Parathyroid adenoma (tissue), 2 donors: ENCODE data around the gene PML.

Experiments
- H2AFZ ChIP-seq: fragments of 300-600 bp; sonication (generic); one replicate; pipeline ENCODE4 v1.7.0; 2017; ENCODE audit warnings: antibody characterized with exemption, mild to moderate bottlenecking
- H3K27ac ChIP-seq: fragments of 300-600 bp; sonication (generic); one replicate; pipeline ENCODE4 v1.7.0; 2017
- H3K27me3 ChIP-seq: fragments of 300-600 bp; sonication (generic); one replicate; pipeline ENCODE4 v1.7.0; 2017; ENCODE audit warnings: low read length; ENCODE audit not compliant: control insufficient read depth, insufficient read depth
- H3K36me3 ChIP-seq: fragments of 300-600 bp; sonication (generic); one replicate; pipeline ENCODE4 v1.7.0; 2017; ENCODE audit warnings: low read length; ENCODE audit not compliant: control insufficient read depth, insufficient read depth
- H3K4me1 ChIP-seq: fragments of 300-600 bp; sonication (generic); one replicate; pipeline ENCODE4 v1.7.0; 2017; ENCODE audit warnings: control low read depth
- H3K4me2 ChIP-seq: fragments of 300-600 bp; sonication (generic); one replicate; pipeline ENCODE4 v1.7.0; 2017; ENCODE audit warnings: low read length
- H3K4me3 ChIP-seq: fragments of 300-600 bp; sonication (generic); one replicate; pipeline ENCODE4 v1.7.0; 2017; ENCODE audit warnings: low read depth, low read length
- H3K79me2 ChIP-seq: fragments of 300-600 bp; sonication (generic); one replicate; pipeline ENCODE4 v1.7.0; 2017; ENCODE audit warnings: control low read depth
- H3K9ac ChIP-seq: fragments of 300-600 bp; sonication (generic); one replicate; pipeline ENCODE4 v1.7.0; 2017; ENCODE audit warnings: mild to moderate bottlenecking
- H3K9me3 ChIP-seq: fragments of 300-600 bp; sonication (generic); one replicate; pipeline ENCODE4 v1.7.0; 2017; ENCODE audit warnings: low read length; ENCODE audit not compliant: control insufficient read depth
- CTCF ChIP-seq: fragments of 300-600 bp; sonication (generic); IDR thresholded peaks from one replicate; pipeline ENCODE4 v1.7.0; 2017; ENCODE audit warnings: antibody characterized with exemption, mild to moderate bottlenecking
- donor health status: primary hyperparathyroidism.

Gene PML

GRCh38 chr15:73954188-73955145 lies 40.0 kb upstream of the PML start:
- H3K9ac ChIP-seq = no peak overlapping the region
- no peaks in the 10 kb centered on the region for H3K27me3 ChIP-seq
- no peak for TF ChIP-seq CTCF
- H3K4me3 ChIP-seq = no peak overlapping the region
- no peaks in the 10 kb centered on the region for H3K9me3 ChIP-seq
- no peaks in the 10 kb centered on the region for H3K4me1 ChIP-seq
- no peak overlapping the region for H3K27ac ChIP-seq
- no peaks in the 10 kb centered on the region for H3K36me3 ChIP-seq
- no peak overlapping the region for H2AFZ ChIP-seq
- H3K4me2 ChIP-seq = no peak overlapping the region
- no peaks in the 10 kb centered on the region for H3K79me2 ChIP-seq

GRCh38 chr15:73955326-73955725 lies 39.2 kb upstream of the PML start:
- Histone ChIP-seq H3K4me3 (no peak overlapping the region), H2AFZ (no peak overlapping the region), H3K4me1 (no peaks in the 10 kb centered on the region), H3K9ac (no peak overlapping the region), H3K79me2 (no peaks in the 10 kb centered on the region), H3K4me2 (no peak overlapping the region), H3K27me3 (no peaks in the 10 kb centered on the region), H3K9me3 (no peaks in the 10 kb centered on the region), H3K36me3 (no peaks in the 10 kb centered on the region), H3K27ac (no peak overlapping the region)
- no peak for TF ChIP-seq CTCF

DNA sequence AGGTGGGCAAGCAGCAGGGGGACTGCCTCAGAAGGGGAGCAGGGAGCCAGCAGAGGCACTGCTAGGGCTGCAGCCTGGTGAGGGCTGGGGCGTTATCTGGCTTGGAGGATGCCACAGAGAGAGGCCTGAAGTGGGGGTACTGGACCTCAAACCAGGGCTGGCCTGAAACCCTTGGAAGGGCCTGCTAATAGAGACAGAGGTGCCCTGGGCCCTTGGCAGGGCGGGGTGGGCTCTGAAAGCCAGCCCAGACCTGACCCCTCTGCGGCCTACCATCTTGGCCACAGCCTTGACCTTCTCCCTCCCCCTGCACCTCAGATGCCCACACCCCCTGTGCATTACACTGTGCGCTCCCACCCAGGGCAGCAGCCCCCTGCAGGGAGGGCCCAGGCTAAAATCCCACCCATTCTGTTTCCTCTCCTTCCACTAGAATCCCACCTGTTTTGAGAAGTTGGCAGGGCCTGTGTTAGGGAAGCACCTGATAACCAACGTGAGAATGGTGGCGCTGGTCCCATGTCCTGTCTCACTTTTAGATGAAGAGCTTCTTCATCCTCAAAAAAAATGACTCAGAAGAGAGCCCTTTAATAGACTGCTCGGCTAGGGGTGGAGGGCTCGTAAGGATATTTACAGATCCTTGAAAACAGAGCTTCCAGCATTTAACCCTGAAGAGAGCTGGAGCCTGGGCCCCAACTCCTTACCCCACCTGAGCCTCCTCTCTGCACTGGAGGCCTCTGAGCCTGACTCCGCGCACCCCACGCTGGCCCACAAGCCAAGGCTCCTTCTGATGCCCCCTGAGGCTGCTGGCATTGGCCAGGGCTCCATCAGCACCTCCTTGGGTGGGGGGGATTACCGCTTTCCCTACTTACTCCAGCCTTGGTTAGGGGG lies 38.4 kb upstream of the PML start:
- H2AFZ ChIP-seq = no peak overlapping the region
- no peak overlapping the region for H3K4me3 ChIP-seq
- no peaks in the 10 kb centered on the region for H3K79me2 ChIP-seq
- no peaks in the 10 kb centered on the region for H3K9me3 ChIP-seq
- no peak for TF ChIP-seq CTCF
- H3K4me1 ChIP-seq = no peaks in the 10 kb centered on the region
- no peak overlapping the region for H3K4me2 ChIP-seq
- no peaks in the 10 kb centered on the region for H3K36me3 ChIP-seq
- H3K9ac ChIP-seq = no peak overlapping the region
- no peak overlapping the region for H3K27ac ChIP-seq
- no peaks in the 10 kb centered on the region for H3K27me3 ChIP-seq

GRCh38 chr15:73956743-73957135 lies 37.8 kb upstream of the PML start:
- no peak overlapping the region for H3K4me2 ChIP-seq
- no peaks in the 10 kb centered on the region for H3K9me3 ChIP-seq
- no peaks in the 10 kb centered on the region for H3K4me1 ChIP-seq
- no peak overlapping the region for H2AFZ ChIP-seq
- no peaks in the 10 kb centered on the region for H3K36me3 ChIP-seq
- TF ChIP-seq CTCF = no peak
- no peaks in the 10 kb centered on the region for H3K79me2 ChIP-seq
- no peaks in the 10 kb centered on the region for H3K27me3 ChIP-seq
- H3K27ac ChIP-seq = no peak overlapping the region
- H3K4me3 ChIP-seq = no peak overlapping the region
- no peak overlapping the region for H3K9ac ChIP-seq
